ENCODE results near the gene ATP8B3.

DNA sequence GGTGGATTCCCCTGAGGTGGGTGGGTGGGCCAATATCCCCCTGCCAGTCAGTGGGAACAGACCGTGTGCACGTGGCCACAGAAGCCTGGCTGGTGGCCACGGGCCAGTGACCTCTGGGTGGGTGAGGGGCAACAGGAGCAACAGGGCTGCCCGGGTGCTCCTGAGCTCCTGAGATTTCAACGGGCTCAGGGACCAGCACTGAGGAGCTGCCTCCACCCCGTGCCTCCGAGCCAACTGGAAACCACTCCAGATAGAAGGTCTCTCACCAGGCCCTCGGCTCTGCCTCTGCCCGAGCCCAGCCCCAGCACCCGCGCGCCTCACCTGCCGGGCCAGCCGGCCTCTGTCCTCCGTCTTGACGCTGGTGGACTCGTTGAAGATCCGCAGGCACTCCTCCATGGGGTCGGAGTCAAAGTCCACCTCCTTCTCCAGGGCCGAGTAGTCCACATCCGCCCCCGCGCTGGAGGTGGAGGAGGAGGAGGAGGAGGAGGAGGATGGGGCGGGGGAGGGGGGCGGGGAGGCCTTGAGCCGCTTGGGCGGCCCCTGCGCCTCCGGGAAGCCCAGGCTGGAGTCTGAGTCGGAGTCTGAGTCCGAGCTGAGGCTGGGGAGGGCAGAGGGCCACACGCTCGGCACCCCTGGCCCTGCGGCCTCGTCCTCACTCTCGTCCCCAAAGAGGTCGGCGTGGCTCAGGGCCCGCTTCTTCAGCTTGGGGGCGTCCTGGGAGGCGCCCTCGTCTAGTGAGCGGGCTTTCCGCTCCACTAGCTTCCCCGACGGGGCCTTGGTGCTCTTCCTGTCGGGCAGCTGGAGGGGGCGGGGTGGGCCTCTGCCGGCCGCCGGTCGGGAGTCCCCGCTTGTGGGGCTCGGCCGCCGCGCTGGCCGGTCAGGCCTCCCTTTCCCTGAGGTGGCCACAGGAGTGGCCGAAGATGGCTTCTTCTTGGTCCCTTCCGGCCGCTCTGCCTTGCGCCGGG, 14.8 kb upstream of the ATP8B3 start:
- TF ChIP-seq, protein P1, sequence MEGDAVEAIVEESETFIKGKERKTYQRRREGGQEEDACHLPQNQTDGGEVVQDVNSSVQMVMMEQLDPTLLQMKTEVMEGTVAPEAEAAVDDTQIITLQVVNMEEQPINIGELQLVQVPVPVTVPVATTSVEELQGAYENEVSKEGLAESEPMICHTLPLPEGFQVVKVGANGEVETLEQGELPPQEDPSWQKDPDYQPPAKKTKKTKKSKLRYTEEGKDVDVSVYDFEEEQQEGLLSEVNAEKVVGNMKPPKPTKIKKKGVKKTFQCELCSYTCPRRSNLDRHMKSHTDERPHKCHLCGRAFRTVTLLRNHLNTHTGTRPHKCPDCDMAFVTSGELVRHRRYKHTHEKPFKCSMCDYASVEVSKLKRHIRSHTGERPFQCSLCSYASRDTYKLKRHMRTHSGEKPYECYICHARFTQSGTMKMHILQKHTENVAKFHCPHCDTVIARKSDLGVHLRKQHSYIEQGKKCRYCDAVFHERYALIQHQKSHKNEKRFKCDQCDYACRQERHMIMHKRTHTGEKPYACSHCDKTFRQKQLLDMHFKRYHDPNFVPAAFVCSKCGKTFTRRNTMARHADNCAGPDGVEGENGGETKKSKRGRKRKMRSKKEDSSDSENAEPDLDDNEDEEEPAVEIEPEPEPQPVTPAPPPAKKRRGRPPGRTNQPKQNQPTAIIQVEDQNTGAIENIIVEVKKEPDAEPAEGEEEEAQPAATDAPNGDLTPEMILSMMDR (IDR thresholded peaks at IDR 0.05 in 4 of 5, conservative IDR thresholded peaks at IDR 0.05 in 1 of 5): no peak
- no peak for TF ChIP-seq POLR2A (IDR thresholded peaks at IDR 0.05)
